GM12865 (cell line): Measurements from ENCODE around the gene FHOD1.
A peak's percentile ranks its signal among the peaks of the same experiment; 100 is the strongest.

Experiments used
- DNase-seq: peaks from one replicate; pipeline ENCODE4 v3.0.0; 2010; ENCODE audit warnings: low read depth
- H3K4me3 ChIP-seq: 2 replicates; pipeline ENCODE4 v1.5.1; 2011; ENCODE audit warnings: mild to moderate bottlenecking, low read depth, low read length, control low read depth
- CTCF ChIP-seq: IDR thresholded peaks from 2 replicates; pipeline ENCODE4 v1.5.1; 2011; ENCODE audit warnings: low read length, control low read depth, low read depth, inconsistent platforms; ENCODE audit not compliant: insufficient read depth; ENCODE audit errors: missing control alignments

Gene FHOD1

DNA sequence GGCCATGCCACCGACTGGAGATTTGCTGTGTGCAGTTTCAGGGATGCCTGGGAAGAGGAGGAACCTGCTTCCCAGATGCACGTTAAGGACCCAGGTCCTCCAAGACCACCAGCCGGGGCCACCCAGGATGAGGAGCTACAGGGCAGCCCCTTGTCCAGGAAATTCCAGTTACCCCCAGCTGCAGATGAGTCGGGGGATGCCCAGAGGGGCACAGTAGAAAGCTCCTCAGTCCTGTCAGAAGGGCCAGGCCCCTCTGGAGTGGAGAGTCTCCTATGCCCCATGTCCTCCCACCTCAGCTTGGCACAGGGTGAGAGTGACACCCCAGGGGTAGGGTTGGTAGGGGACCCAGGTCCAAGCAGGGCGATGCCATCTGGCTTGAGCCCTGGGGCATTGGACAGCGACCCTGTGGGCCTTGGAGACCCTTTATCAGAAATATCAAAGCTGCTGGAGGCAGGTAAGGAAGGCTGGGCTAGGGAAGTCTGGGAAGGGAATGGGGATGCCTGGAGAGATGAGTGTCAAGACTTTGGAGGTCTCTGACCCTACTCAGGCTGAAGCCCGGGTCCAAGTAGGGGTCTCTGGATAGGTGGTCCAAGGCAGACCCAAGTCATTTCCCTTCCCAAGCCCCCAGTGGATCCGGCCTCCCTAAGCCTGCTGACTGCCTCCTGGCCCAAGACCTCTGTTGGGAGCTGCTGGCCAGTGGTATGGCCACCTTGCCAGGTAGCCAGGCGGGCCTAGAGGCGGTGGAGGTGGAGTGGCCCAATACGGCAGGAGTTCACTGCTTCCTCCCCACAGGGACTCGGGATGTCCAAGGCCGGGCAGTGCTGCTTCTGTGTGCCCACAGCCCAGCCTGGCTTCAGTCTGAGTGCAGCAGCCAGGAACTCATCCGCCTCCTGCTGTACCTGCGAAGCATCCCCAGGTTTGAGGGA is 33.1 kb upstream of the FHOD1 start:
- no peak overlapping the region for H3K4me3 ChIP-seq
- TF ChIP-seq CTCF = no peak

GRCh38 chr16:67279296-67280089 is 32.2 kb upstream of the FHOD1 start, which contains the start of gene PLEKHG4:
Gene PLEKHG4, plus strand, starts transcription at chr16:67279532. Its CDS starts 513 bp downstream, at chr16:67280045.
- peak within 1 kb of the TSS; percentile 61 for H3K4me3 ChIP-seq
- peak; percentile 85 for DNase-seq
- TF ChIP-seq CTCF = peak; percentile 79

More for the DNA sequence above, 33.1 kb upstream of the FHOD1 start:
- DNase-seq = no peak

DNA sequence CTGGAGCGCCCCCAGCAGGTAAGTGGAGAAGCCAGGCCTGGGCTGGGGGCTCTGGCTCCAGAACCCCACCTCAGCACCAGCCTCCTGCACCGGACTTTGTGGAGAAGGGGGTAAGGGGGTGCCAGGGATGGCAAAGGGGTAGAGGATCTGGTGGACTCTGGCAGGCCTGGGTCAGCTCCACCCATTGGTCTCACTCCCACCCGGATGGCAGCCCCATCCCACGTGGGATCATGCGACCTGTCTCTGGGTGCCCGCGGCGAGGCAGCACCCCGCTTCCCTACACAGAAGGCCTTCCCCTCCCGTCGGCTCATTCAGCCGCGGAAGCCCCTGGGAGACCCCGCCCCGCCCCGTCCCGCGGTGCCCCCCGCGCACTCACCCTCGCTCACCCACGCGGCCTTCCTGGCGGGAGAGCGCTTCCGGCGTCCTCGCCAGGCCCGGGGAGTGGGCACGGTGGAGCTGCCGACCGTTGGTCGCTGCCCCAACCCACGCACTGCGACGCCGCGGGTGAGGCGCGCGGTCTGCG is 31.6 kb upstream of the FHOD1 start:
- TF ChIP-seq CTCF = peak; percentile 38
- peak; percentile 42 for DNase-seq
- peak overlapping the region; percentile 61 for H3K4me3 ChIP-seq

DNA sequence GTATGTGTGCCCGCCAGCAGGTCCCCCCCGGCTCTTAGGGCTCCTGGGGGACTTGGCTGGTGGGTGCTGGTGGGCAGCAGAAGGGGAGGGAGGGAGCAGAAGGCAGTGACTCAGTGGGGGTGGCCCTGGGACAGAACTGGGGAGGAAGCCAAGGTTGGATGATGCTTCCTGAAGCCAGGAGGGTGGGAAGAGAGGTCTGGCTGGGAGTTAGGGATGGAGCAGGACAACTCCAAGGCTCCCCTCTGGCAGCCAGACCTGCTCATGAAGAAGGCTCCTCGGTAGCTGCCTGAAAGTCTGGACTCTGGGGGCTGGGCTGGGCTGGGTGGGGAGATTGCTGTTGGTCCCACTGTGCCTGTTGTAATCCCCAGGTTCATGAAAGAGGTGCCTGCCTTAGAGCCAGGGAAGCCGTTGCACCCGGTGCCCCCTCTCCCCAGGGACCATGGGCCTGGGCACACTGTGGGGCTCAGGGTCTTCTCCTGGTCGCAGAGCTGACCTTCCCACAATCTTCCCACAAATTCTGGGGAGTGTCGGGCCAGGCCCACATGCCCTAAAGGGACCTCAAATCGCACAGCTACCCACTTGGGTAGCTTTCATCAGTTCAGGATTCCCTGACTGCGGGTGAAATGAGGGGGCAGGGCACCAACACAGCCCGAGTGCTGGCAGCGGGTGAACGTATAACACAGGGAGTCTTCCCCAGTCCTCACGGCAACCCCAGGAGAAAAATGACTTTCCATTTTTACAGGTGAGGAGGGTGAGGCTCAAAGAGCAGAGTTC is 30.9 kb upstream of the FHOD1 start:
- peak overlapping the region; percentile 61 for H3K4me3 ChIP-seq
- DNase-seq = no peak
- TF ChIP-seq CTCF = no peak

DNA sequence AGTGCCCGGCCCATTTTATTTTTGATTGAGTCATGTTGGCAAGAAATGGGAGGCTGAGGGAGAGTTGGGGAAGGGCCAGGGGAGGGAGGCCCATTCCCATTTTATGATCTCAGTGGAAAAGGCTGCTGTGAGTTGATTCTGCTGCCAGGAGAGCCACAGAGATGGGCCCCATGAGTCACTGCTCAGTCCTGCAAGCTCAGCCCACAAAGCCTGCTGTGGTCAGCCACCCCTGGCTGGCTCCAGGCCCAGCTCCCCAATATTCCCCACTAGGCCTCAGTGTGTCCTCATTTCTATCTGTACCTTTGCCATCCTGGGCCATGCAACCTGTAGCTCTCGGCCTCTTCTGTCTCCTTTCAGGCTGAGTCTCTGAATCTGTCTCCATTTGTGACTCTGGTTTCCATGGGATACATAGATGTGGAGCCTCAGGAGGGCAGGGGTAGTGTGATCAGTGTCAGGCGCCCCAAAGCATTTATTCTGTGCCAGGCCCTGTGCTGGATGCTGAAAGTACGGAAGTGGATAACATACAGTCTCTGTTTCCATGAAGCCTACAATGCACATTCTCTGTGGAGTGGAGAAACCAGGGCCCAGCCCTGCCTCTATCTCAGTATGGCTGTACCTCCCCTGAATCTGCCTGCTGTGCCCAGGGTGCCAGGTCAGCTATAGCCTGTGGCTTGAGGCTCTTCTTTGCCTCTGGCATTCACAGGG is 30.2 kb upstream of the FHOD1 start:
- H3K4me3 ChIP-seq = no peak overlapping the region
- TF ChIP-seq CTCF = no peak
- no peak for DNase-seq

DNA sequence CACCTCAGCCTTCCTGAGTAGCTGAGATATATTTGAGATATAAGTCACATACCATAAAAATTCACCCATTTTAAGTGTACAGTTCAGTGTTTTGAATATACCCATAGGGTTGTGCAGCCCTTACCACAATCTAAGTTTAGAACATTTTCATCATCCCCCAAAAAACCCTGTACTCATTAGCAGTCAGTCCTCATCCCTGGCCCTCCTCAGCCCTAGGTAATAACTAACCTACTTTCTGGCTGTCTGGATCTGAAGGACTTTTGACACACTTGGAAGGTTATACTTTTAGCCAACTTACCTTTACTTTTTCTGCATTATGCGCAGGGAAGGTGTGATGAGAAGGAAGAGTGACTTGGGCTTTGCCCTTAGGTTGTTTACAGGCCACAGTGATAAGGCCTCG is 28.0 kb upstream of the FHOD1 start:
- no peak for DNase-seq
- H3K4me3 ChIP-seq = no peak overlapping the region
- TF ChIP-seq CTCF = no peak
